PC-3 (cell line): ENCODE results near the gene MLKL. TPM values are rescaled to one million over a fixed set of nuclear protein-coding genes. Genes with fewer than 3 reads are reported as not detected.
A peak's percentile ranks its signal among the peaks of the same experiment; 100 is the strongest.

Source experiments
- ATAC-seq: fragments of 200-7000 bp; cut with Tn5 transposase; 2 replicates; pipeline ENCODE4 v1.9.1; 2020; ENCODE audit warnings: mild to moderate bottlenecking, moderate library complexity
- BruUV-seq: library from RNA; stranded (reverse); fragments of 400-500 nt; replicated peaks from 2 replicates; lab custom pipeline; 2021; lab: Mats Ljungman, UMichigan
- CTCF ChIA-PET: fragments of 300-600 bp; sonication (Branson Sonifier 250); formaldehyde crosslinking; loops from one replicate; lab custom pipeline; 2022; ENCODE audit warnings: antibody characterized with exemption; lab: Charles Lee
- POLR2A ChIA-PET: fragments of 300-600 bp; sonication (Branson Sonifier 250); formaldehyde crosslinking; loops from one replicate; lab custom pipeline; 2022; ENCODE audit warnings: antibody characterized with exemption; ENCODE audit not compliant: unreplicated experiment; lab: Charles Lee
- DNase-seq: peaks from one replicate; pipeline ENCODE4 v3.0.0-alpha.2; 2015
- H2AFZ ChIP-seq: fragments of 300-600 bp; sonication (generic); 2 replicates; pipeline ENCODE4 v1.6.0; 2016; ENCODE audit warnings: antibody characterized with exemption, low read length
- H3F3A ChIP-seq: fragments of 300-600 bp; sonication (generic); one replicate; pipeline ENCODE4 v1.6.0; 2017; ENCODE audit warnings: antibody characterized with exemption, low read length, control low read depth, mild to moderate bottlenecking; ENCODE audit not compliant: unreplicated experiment
- H3K27ac ChIP-seq: fragments of 300-600 bp; sonication (generic); 2 replicates; pipeline ENCODE4 v1.5.1; 2016; ENCODE audit warnings: mild to moderate bottlenecking, low read length
- H3K27me3 ChIP-seq: fragments of 300-600 bp; sonication (generic); 2 replicates; pipeline ENCODE4 v1.6.1; 2016; ENCODE audit warnings: low read length, mixed read lengths
- H3K36me3 ChIP-seq: fragments of 300-600 bp; sonication (generic); 2 replicates; pipeline ENCODE4 v1.6.1; 2016; ENCODE audit warnings: low read depth, mixed run types, low read length, mixed read lengths
- H3K4me1 ChIP-seq: fragments of 300-600 bp; sonication (generic); 2 replicates; pipeline ENCODE4 v1.5.1; 2016; ENCODE audit warnings: low read length; ENCODE audit not compliant: insufficient read depth
- H3K4me2 ChIP-seq: fragments of 300-600 bp; sonication (generic); 2 replicates; pipeline ENCODE4 v1.6.0; 2016; ENCODE audit warnings: low read length
- H3K4me3 ChIP-seq: fragments of 300-600 bp; sonication (generic); 2 replicates; pipeline ENCODE4 v1.5.1; 2016; ENCODE audit warnings: mild to moderate bottlenecking, low read length, mixed read lengths
- H3K79me2 ChIP-seq: fragments of 300-600 bp; sonication (generic); 2 replicates; pipeline ENCODE4 v1.6.1; 2017; ENCODE audit warnings: low read length, mixed read lengths
- H3K9ac ChIP-seq: fragments of 300-600 bp; sonication (generic); 2 replicates; pipeline ENCODE4 v1.6.0; 2016; ENCODE audit warnings: mild to moderate bottlenecking, low read length
- H3K9me2 ChIP-seq: fragments of 300-600 bp; sonication (generic); replicated peaks from 2 replicates; pipeline ENCODE4 v1.6.1; 2016; ENCODE audit warnings: mixed run types, low read length, mixed read lengths
- H3K9me3 ChIP-seq: fragments of 300-600 bp; sonication (generic); 2 replicates; pipeline ENCODE4 v1.6.1; 2016; ENCODE audit warnings: low read length, mixed read lengths
- H4K20me1 ChIP-seq: fragments of 300-600 bp; sonication (generic); 2 replicates; pipeline ENCODE4 v1.6.1; 2016; ENCODE audit warnings: low read length, mixed read lengths
- EZH2 ChIP-seq: fragments of 300-600 bp; sonication (generic); IDR thresholded peaks from one replicate; pipeline ENCODE4 v1.6.1; 2017; ENCODE audit warnings: antibody characterized with exemption, mild to moderate bottlenecking, low read length; ENCODE audit not compliant: unreplicated experiment
- EZH2phosphoT487 ChIP-seq: fragments of 300-600 bp; sonication (generic); IDR thresholded peaks from 2 replicates; pipeline ENCODE4 v1.6.1; 2018; ENCODE audit warnings: mild to moderate bottlenecking, antibody characterized with exemption, low read length, borderline replicate concordance
- intact Hi-C: fragments of 100-400 bp; cut with micrococcal nuclease; formaldehyde crosslinking; loops from 2 replicates; pipeline ENCODE4 v1.9.0; 2023
- total RNA-seq: library from RNA; depleted of rRNA; stranded (reverse); fragments of >200 nt; gene quantifications from 2 replicates; pipeline ENCODE4 v1.2.3, GENCODE V29; 2014
- TF ChIP-seq, protein P1 (sequence below): fragments of 300-600 bp; sonication (generic); conservative IDR thresholded peaks from 2 replicates; pipeline ENCODE4 v1.5.1; 2017; ENCODE audit warnings: antibody characterized with exemption, low read depth, mild to moderate bottlenecking, low read length

Gene MLKL
- total RNA-seq, 1 experiment from 2014 or later, result 30.9 TPM

DNA sequence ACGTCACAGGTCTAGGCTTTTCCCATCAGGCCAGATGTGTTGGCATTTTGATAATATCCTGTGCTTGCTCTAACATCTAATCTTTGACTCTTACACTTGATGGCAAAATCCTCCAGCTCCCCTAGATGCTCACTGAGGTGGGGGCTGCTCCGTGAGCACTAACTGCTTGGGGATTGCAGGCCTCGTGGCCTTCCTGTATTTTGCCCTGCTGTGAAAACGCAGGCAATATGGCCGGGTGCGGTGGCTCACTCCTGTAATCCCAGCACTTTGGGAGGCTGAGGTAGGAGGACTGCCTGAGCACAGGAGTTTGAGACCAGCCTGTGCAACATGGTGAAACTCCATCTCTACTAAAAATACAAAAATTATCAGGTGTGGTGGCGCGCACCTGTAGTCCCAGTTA is 9.7 kb upstream of the MLKL start:
- H3K4me2 ChIP-seq, result no peak overlapping the region
- ChIA-PET CTCF (no interaction called here), POLR2A (no interaction called here)
- no peaks in the 10 kb centered on the region for H3K36me3 ChIP-seq
- BruUV-seq, result no TSS peak
- intact Hi-C loops, result no loop called here
- no peaks in the 10 kb centered on the region for H3K9me2 ChIP-seq
- no peak overlapping the region for H3K27ac ChIP-seq
- no peak for DNase-seq
- H3K79me2 ChIP-seq, result no peaks in the 10 kb centered on the region
- no peaks in the 10 kb centered on the region for H3K9me3 ChIP-seq
- no peak for ATAC-seq
- H3K4me1 ChIP-seq, result peaks cover 3% of the 10 kb centered on the region; the same call in 1 of the 2 replicates
- no peaks in the 10 kb centered on the region for H3F3A ChIP-seq
- H4K20me1 ChIP-seq, result no peaks in the 10 kb centered on the region
- no peak overlapping the region for H3K9ac ChIP-seq
- TF ChIP-seq EZH2phosphoT487 (no peak), EZH2 (no peak)
- TF ChIP-seq, protein P1, sequence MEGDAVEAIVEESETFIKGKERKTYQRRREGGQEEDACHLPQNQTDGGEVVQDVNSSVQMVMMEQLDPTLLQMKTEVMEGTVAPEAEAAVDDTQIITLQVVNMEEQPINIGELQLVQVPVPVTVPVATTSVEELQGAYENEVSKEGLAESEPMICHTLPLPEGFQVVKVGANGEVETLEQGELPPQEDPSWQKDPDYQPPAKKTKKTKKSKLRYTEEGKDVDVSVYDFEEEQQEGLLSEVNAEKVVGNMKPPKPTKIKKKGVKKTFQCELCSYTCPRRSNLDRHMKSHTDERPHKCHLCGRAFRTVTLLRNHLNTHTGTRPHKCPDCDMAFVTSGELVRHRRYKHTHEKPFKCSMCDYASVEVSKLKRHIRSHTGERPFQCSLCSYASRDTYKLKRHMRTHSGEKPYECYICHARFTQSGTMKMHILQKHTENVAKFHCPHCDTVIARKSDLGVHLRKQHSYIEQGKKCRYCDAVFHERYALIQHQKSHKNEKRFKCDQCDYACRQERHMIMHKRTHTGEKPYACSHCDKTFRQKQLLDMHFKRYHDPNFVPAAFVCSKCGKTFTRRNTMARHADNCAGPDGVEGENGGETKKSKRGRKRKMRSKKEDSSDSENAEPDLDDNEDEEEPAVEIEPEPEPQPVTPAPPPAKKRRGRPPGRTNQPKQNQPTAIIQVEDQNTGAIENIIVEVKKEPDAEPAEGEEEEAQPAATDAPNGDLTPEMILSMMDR, result no peak
- H3K27me3 ChIP-seq, result no peaks in the 10 kb centered on the region
- H2AFZ ChIP-seq, result no peak overlapping the region
- H3K4me3 ChIP-seq, result no peak overlapping the region

DNA sequence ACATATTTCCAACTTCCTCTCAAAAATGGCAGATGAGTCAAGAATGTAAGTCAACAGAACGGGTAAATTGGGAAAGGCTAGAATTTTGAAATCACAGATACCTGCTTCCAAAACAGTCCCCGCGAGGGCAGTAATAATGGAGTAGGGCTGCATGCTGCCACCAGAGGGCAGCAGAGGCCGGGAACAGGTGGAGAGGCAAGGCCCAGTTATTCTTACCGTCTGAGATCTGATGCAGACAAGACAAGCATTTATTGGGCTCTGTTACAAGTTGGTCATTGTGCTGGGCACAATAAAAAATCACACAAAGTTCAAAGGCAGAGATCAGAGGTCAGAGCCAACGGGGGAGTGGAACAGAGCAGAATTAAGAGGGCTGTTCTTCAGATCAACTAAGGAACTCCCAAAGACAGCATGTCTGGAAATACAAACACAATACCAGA is 8.8 kb upstream of the MLKL start:
- H3K9me2 ChIP-seq, result no peaks in the 10 kb centered on the region
- TF ChIP-seq EZH2 (no peak), EZH2phosphoT487 (no peak)
- TF ChIP-seq, protein P1, result peak; percentile 93
- POLR2A ChIA-PET, result no interaction called here
- H3K4me3 ChIP-seq, result no peak overlapping the region
- CTCF ChIA-PET, result no interaction called here
- H3K9me3 ChIP-seq, result no peaks in the 10 kb centered on the region
- H3K36me3 ChIP-seq, result no peaks in the 10 kb centered on the region
- no peaks in the 10 kb centered on the region for H3F3A ChIP-seq
- H3K27ac ChIP-seq, result no peak overlapping the region; the same call in 1 of the 2 replicates
- DNase-seq, result peak; percentile 90
- no peak overlapping the region for H2AFZ ChIP-seq
- no peak overlapping the region for H3K4me2 ChIP-seq
- H3K9ac ChIP-seq, result no peak overlapping the region
- H3K27me3 ChIP-seq, result no peaks in the 10 kb centered on the region
- BruUV-seq, result no TSS peak
- ATAC-seq, result peak; percentile 97
- peaks cover 3% of the 10 kb centered on the region; the same call in 1 of the 2 replicates for H3K4me1 ChIP-seq
- intact Hi-C loops, result loop anchor here (1.0 to 5.0 kb wide), 3 partner anchors 33 to 153 kb away; no protein-coding TSS in a partner anchor
- H3K79me2 ChIP-seq, result no peaks in the 10 kb centered on the region
- no peaks in the 10 kb centered on the region for H4K20me1 ChIP-seq

DNA sequence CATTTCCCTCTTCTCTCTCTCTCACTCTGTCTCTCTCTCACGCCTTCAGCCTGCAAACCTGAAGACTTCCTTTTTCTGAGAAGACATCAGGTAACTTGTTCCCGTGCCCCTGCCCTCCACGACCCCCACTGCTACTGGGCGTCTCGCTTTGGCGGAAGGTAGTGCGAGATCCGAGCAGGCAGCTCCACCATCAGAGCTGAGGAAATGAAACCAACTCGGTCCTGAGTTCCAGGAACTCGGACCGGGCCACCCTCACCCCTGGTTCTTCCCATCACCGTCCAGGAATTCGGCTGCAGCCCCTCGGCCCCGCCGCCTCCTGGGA is 585 bp downstream of the MLKL start:
- ATAC-seq, result peak; percentile 23
- Histone ChIP-seq H3K9me3 (no peaks in the 10 kb centered on the region), H3K36me3 (no peaks in the 10 kb centered on the region; the same call in 1 of the 2 replicates), H3K9me2 (no peaks in the 10 kb centered on the region), H3K9ac (peak overlapping the region; percentile 91), H4K20me1 (no peaks in the 10 kb centered on the region), H3K27ac (peak overlapping the region; percentile 92), H3K4me2 (peak overlapping the region; percentile 92), H2AFZ (peak overlapping the region; percentile 97), H3K27me3 (no peaks in the 10 kb centered on the region), H3K79me2 (peaks cover 30% of the 10 kb centered on the region), H3K4me1 (peaks cover 25% of the 10 kb centered on the region), H3K4me3 (peak overlapping the region; percentile 96), H3F3A (no peaks in the 10 kb centered on the region)
- intact Hi-C loops, result loop anchor here (2.0 kb wide), 1 partner anchor 33 kb away; the partner anchor contains the start of gene RFWD3
- DNase-seq, result peak; percentile 14
- POLR2A ChIA-PET, result no interaction called here
- no TSS peak for BruUV-seq
- TF ChIP-seq EZH2phosphoT487 (no peak), EZH2 (no peak)
- TF ChIP-seq, protein P1, result no peak
- CTCF ChIA-PET, result no interaction called here
